Motor neuron (in vitro differentiated cells): ENCODE results near the gene KCNQ1. TPM values are rescaled to one million over a fixed set of nuclear protein-coding genes. Genes with fewer than 3 reads are reported as not detected.

Experiments used
- ATAC-seq, 8 experiments: fragments of 200-7000 bp; cut with Tn5 transposase; replicated peaks in 6 of 8; 2 replicates each; pipeline ENCODE4 v1.8.0; 2021; ENCODE audit warnings: mild to moderate bottlenecking in 8 of 8, moderate library complexity in 8 of 8
- H3K27ac ChIP-seq, 2 donors: fragments of 250-450 bp; sonication (Bioruptor Pico); 2 replicates each; pipeline ENCODE4 v1.9.0; 2021; ENCODE audit warnings: antibody characterized with exemption in 2 of 2, mild to moderate bottlenecking in 2 of 2, moderate library complexity in 1 of 2
- H3K4me1 ChIP-seq, 2 donors: fragments of 250-450 bp; sonication (Bioruptor Pico); replicated peaks in 1 of 2; 2 replicates each; pipeline ENCODE4 v1.6.1; 2021; ENCODE audit warnings: antibody characterized with exemption in 2 of 2, mild to moderate bottlenecking in 2 of 2, moderate library complexity in 1 of 2
- H3K4me3 ChIP-seq, 5 donors: fragments of 250-450 bp; sonication (Bioruptor Pico); 2 replicates each; pipeline ENCODE4 v1.9.0; 2021; ENCODE audit warnings: antibody characterized with exemption in 5 of 5, mild to moderate bottlenecking in 5 of 5, moderate library complexity in 4 of 5
- WGBS, 10 experiments: fragments of 450-650 bp; shearing (Covaris generic); methylation state at CpG; one replicate each; pipeline ENCODE4 v1.0.0; 2022; 5-methylcytosine and 5-hydroxymethylcytosine counted together
- in situ Hi-C, 9 experiments: fragments of 400-800 bp; cut with MboI; loops; one replicate each; pipeline ENCODE4 v1.15.0; 2021; ENCODE audit warnings: low sequenced_read_pairs in 9 of 9, low pct_unique_long_range_greater_than_20kb in 2 of 9; ENCODE audit not compliant: unreplicated experiment in 9 of 9
- total RNA-seq, 8 experiments: library from RNA; unstranded; fragments of 300-600 nt; gene quantifications; 2 replicates each; pipeline versions ENCODE4 v1.2.3 to v1.2.4, GENCODE V29; 2022

The KCNQ1 gene
- total RNA-seq, 8 experiments from 2014 or later = 0.04 to 0.66 (median 0.20) TPM; not detected in 2

DNA sequence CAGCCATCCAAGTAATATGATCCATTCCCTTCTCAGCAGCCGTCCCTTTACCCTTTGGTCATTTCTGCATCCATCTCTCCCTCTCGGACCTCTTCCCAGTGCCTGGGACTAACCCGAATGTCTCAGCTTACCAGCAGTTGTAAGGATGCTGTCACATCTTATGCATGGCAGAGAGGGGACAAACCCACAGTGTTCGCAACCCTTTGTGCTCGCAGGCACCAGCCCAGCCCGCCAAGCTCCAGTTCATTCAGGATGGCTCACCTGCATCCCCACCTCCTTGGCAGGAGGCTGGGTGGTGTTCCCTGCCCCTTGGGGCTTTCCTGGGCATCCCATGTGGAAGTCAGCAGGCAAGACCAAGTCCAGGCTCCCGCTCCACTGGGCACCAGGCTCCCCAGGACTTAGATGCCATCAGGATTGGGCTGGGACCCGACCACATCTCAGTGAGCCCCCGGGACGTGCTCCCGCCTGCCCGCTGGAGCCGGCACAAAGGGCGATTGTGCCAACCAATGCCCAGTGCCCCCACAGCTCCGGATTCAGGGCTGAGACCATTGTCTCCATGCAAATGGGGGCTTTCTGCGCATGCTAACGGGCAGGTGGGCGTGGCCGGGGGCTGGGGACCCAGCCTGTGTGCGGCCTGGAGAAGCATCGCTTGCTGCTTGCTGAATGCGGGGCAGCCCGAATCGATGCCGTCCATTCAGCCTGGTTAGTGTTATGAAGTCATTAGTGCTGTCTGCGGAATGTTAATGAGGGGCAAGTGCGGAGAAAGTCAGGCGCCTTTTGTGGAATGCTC is 146.4 kb downstream of the KCNQ1 start:
- H3K4me3 ChIP-seq = no peak overlapping the region
- WGBS, 10 experiments = 40 to 100% (median 60%) methylated on average over 1 to 13 of the region's 28 CpGs; no CpG with 5 or more reads in 4 of the 10 experiments

DNA sequence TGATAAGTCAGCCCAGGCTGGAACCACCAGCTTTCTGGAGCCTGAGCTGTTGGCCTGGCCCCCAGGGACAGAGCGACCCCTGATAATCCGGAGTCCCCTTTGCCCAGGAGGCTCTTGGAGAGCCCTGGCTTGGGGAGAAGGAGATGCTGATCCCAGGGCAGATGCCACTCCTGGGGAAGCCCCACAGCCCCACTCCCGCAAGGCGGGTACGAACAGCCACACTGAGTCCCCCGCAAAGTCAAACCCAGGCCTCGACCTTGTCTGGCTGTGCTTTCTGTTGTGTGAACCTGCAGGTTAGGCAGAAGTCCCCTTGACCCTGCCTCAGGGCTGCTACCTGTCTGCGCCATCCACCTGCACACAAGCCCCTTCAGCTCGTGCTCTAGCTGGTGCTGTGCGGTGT is 147.0 kb downstream of the KCNQ1 start:
- Histone ChIP-seq H3K4me3 (no peak overlapping the region), H3K4me1 (peaks cover 5 to 19% of the 10 kb centered on the region in 2 donors), H3K27ac (no peak overlapping the region)
- WGBS, 10 experiments = 57 to 100% (median 75%) methylated on average over 1 to 4 of the region's 10 CpGs; no CpG with 5 or more reads in 6 of the 10 experiments
- in situ Hi-C loops = no loop called here
- peak in 1 of 8 experiments; percentile 16 for ATAC-seq

More for the DNA sequence above, 146.4 kb downstream of the KCNQ1 start:
- in situ Hi-C loops = no loop called here
- peak in 5 of 8 experiments; percentile 67 to 87 (median 85) for ATAC-seq
- H3K4me1 ChIP-seq = peaks cover 7 to 25% of the 10 kb centered on the region in 2 donors
- H3K27ac ChIP-seq = peak overlapping the region in 1 of 2 donors; percentile 1

DNA sequence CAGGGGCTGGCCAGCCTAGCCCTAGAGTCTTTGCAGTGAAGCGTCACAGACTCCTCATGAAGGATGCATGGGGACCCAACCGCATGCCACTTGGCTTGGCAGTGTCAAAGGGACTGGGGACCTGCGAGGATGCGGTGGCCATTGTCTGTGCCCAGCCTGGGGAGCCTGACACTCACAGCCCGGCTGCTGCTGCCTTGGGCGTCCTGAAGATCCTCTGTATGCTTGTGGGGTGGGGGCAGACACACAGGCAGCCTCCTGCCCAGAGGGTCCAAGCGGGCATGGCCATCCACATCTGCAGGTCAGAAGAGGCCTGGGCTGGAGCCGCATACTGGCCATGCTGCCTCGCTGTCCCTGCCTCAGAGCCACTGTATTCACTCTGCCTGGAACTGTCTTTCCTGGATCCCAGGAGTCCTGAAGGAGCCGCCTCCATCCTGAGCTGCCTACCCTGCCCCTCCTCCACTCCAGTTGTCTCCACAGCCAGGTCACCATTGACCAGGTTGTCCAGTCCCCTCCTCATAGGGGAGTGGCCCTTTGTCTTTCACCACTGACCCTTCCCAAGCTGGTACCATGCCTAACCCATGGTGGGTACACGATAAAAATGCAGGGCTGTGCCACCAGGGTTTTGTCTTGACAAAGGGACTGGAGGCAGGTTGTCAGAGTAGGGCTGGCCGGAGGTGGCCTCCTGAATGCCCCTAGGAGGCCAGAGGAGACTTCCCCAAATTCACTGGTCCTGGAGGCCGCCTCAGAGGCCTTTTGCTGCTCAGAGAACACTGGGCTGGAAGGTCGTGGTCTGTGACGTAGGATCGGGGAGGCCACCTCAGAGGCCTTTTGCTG is 148.0 kb downstream of the KCNQ1 start:
- Histone ChIP-seq H3K4me3 (no peak overlapping the region), H3K4me1 (peaks cover 5 to 18% of the 10 kb centered on the region in 2 donors), H3K27ac (no peak overlapping the region)
- in situ Hi-C loops = no loop called here
- 0 to 100% (median 100%) methylated on average over 1 to 2 of the region's 16 CpGs; no CpG with 5 or more reads in 3 of the 10 experiments for WGBS, 10 experiments
- ATAC-seq = no peak

DNA sequence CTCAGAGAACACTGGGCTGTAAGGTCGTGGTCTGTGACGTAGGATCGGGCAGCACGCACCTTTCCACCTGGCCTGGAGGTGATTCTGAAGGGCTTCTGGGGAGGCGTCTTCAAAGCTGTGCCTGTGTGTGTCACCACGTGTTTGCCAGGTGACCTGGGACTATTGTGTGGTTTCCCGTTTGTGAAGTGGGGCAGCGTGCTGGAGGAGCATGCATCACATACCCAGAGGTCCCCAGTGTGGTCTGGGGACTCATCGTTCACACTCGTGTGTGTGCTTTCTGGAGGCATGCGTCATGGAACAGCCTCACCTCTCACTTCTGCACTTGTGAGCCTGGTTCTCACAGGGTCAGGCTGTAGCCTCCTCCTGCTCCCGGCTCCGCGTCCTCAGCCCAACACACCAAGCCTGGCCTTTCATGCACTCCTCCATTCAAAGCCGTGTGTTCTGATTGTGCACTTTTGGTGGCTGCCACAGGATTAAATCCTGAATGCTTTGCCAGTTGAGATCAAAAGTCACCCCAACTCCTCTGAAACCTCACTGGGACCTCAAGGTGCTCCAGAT is 148.7 kb downstream of the KCNQ1 start:
- H3K4me1 ChIP-seq = peaks cover 5 to 18% of the 10 kb centered on the region in 2 donors
- in situ Hi-C loops = no loop called here
- H3K4me3 ChIP-seq = no peak overlapping the region
- ATAC-seq = no peak
- 67 to 94% (median 80%) methylated on average over 1 to 4 of the region's 15 CpGs; no CpG with 5 or more reads in 3 of the 10 experiments for WGBS, 10 experiments
- H3K27ac ChIP-seq = no peak overlapping the region

DNA sequence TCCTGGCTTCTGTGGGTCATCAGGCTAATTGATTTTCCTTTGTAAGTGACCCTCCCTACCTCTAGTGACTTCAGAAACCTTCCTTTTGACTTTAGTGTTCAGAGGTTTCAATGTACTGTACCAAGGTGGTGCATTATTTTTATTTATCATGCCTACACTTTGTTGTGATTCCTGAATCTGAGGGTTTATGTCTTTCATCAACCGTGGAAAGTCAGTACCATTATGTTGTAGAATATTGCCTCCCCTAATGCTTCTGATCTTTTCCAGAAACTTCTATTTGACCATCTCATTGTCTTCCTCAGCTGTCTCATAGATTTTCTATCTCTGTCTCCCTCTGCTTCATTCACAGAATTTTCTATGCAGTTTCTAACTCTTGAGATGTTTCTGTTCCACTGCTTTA is 149.5 kb downstream of the KCNQ1 start:
- in situ Hi-C loops = no loop called here
- no peak overlapping the region for H3K27ac ChIP-seq
- no peak for ATAC-seq
- peaks cover 5 to 18% of the 10 kb centered on the region in 2 donors for H3K4me1 ChIP-seq
- H3K4me3 ChIP-seq = no peak overlapping the region
- 42 to 100% (median 74%) methylated on average over 1 of the region's 1 CpG; no CpG with 5 or more reads in 2 of the 10 experiments for WGBS, 10 experiments

DNA sequence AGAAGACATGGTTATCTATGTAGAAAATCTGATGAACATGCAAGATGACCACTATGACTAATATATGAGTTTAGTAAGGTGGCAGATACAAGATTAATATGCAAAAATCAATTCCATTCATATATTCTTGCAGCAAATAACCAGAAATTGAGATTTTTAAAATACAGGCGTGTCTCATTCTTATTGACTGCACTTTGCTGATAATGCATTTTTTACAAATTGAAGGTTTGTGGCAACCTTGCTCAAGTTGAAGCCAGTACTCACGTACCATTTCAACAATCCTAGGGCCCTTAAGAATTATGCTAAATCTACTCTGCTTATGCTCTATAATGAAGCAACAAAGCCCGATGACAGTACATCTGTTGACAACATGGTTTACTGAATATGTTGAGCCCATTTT is 150.4 kb downstream of the KCNQ1 start:
- Histone ChIP-seq H3K27ac (no peak overlapping the region), H3K4me3 (no peak overlapping the region), H3K4me1 (peaks cover 5 to 16% of the 10 kb centered on the region in 2 donors)
- 0 to 95% (median 67%) methylated on average over 1 to 3 of the region's 3 CpGs; no CpG with 5 or more reads in 1 of the 10 experiments for WGBS, 10 experiments
- no peak for ATAC-seq
- in situ Hi-C loops = no loop called here

DNA sequence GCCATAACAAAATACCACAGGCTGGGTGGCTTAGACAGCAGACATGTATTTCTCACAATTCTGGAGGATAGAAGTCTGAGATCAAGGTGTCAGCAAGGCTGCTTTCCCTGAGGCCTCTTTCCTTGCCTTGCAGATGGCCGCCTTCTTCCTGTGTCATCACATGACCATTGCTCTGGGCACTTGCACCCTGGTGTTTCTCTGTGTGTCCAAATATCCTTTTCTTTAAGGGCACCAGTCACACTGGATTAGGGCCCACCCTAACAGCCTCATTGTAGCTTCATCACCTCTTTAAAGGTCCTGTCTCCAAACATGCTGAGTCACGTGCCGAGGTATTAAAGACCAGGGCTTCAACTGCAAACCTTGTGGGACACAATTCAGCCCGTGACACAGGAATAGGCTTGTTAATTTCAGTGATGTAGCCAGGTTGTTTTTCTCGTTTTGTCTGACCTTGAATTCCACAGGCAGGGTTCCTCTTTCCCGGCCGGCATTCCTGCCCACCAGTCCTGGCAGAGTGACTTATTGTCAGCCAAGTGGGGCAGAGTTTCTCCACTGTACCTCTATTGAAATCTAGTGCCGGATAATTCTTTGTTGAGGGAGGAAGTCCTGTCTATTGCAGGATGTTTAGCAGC is 154.9 kb downstream of the KCNQ1 start:
- no peaks in the 10 kb centered on the region for H3K4me1 ChIP-seq
- no peak for ATAC-seq
- WGBS, 10 experiments = 32 to 100% (median 83%) methylated on average over 1 to 8 of the region's 8 CpGs; no CpG with 5 or more reads in 1 of the 10 experiments
- in situ Hi-C loops = no loop called here
- no peak overlapping the region for H3K4me3 ChIP-seq
- H3K27ac ChIP-seq = no peak overlapping the region

DNA sequence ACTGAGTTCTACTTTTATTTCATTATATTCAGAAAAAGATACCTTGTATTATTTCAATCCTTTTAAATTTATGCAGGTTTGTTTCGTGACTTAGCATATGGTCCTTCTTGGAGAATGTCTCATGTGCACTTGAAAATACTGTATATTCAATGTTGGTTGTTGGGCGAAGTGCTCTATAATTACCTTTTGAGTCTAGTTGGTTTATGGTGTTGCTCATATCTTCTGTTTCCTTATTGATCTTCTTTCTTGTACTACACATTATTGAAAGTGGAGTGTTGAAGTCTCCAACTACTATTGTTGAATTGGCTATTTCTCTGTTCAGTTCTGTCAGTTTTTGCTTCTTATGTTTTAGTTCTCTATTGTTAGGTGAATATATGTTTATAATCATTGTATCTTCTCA is 164.5 kb downstream of the KCNQ1 start:
- no peaks in the 10 kb centered on the region for H3K4me1 ChIP-seq
- in situ Hi-C loops = no loop called here
- 23 to 100% (median 83%) methylated on average over 1 to 2 of the region's 2 CpGs; no CpG with 5 or more reads in 1 of the 10 experiments for WGBS, 10 experiments
- no peak overlapping the region for H3K27ac ChIP-seq
- no peak overlapping the region for H3K4me3 ChIP-seq
- no peak for ATAC-seq

DNA sequence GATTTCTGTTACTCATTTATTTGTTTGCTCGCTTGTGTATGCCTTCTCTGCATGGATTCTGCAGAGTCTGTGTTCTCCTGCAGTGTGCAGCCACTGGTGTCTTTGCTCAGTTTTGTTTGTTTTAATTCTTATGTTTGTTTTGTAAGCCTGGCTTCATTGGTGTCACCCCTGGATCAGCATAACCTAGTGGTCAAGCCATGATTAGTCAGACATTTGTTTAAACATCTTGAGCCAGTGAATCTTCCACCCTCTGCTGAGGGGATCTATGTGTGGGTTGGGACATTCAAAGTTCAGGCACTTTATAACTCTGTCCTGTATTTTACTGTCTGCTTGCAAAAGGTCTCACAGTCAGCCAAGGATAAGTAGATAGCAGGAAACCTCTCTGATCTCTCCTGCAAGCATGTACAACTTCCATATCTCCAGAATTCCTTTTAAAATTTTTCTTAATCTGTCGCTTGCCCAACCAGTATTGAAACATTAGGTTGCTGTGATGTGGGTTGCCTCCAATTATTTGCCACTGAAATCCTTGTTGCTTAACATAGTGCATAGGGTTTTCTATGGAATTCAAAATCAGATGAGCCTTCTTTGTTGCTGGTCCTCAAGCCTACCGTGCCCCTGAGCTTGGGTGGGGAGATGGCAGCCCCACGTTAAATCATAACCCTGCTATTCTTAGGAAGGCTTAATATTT is 168.2 kb downstream of the KCNQ1 start:
- Histone ChIP-seq H3K4me1 (no peaks in the 10 kb centered on the region), H3K4me3 (no peak overlapping the region), H3K27ac (no peak overlapping the region)
- in situ Hi-C loops = no loop called here
- no peak for ATAC-seq
- WGBS, 10 experiments = 26 to 91% (median 75%) methylated on average over 1 to 4 of the region's 4 CpGs

DNA sequence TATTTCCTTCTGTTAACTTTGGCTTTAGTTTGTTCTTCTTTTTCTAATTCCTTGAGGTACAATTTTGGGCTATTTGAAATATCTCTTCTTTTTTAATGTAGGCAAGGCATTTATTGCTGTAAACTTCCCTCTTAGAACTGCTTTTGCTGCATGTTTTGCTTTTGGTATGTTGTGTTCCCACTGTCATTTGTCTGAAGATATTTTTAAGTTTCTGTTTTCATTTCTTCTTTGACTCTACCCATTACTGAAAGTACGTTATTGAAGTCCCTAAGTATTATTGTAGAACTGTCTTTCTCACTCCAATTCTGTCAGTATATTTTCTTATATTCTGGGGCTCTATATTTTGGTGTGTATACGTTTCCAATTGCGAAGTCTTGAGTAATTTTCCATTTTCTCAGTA is 177.1 kb downstream of the KCNQ1 start:
- H3K4me3 ChIP-seq = no peak overlapping the region
- H3K27ac ChIP-seq = no peak overlapping the region
- ATAC-seq = no peak
- WGBS, 10 experiments = 0 to 68% (median 31%) methylated on average over 2 to 3 of the region's 3 CpGs
- H3K4me1 ChIP-seq = no peaks in the 10 kb centered on the region
- in situ Hi-C loops = no loop called here

DNA sequence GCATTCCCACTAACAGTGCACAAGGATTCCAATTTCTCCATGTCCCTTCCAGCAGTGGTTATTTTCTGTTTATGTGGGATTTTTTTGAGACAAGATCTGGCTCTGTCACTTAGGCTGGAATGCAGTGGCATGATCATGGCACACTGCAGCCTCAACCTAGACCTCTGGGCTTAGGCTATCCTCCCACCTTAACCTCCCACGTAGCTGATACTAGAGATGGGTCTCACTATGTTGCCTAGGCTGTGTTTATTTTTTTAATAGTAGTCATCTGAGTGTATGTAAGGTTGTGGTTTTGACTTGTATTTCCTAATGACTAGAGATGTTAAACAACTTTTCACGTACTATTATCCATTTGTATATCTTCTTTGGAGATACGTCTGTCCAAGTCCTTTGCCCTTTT is 180.4 kb downstream of the KCNQ1 start:
- H3K4me1 ChIP-seq = no peaks in the 10 kb centered on the region
- H3K27ac ChIP-seq = no peak overlapping the region
- WGBS, 10 experiments = 0 to 80% (median 59%) methylated on average over 1 to 3 of the region's 3 CpGs; no CpG with 5 or more reads in 1 of the 10 experiments
- in situ Hi-C loops = no loop called here
- ATAC-seq = no peak
- H3K4me3 ChIP-seq = no peak overlapping the region

DNA sequence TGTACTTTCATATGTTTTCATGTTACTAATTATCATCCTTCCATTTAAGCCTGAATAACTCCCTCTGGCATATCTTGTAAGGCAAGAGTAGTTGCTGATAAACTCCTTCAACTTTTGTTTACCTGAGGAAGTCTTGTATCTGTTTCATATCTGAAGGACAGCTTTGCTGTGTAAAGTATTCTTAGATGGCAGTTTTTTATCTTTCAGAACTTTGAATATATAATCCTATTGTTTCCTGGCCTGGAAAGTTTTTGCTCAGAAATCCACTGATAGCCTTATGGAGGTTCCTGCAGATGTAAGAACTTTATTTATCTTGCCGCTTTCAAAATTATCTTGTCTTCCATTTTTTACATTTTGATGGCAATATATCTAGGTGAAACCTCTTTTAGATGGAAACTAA is 185.9 kb downstream of the KCNQ1 start:
- in situ Hi-C loops = no loop called here
- Histone ChIP-seq H3K27ac (no peak overlapping the region), H3K4me3 (no peak overlapping the region), H3K4me1 (no peaks in the 10 kb centered on the region)
- ATAC-seq = no peak
- WGBS, 10 experiments = 67 to 100% (median 100%) methylated on average over 1 of the region's 1 CpG; no CpG with 5 or more reads in 1 of the 10 experiments
